HG03520 (cell line): ENCODE measurements around the gene ELMOD3.
"Not testable (repeated sequence)": the region's sequence is repeated elsewhere in the genome, so short reads cannot be mapped to it uniquely, and the experiment has no call there.

Experiments used
- ATAC-seq: cut with Tn5 transposase; IDR thresholded peaks from one replicate; pipeline ENCODE4 v1.9.1; 2021; ENCODE audit warnings: mild to moderate bottlenecking, moderate library complexity; ENCODE audit not compliant: unreplicated experiment

ELMOD3 gene

DNA sequence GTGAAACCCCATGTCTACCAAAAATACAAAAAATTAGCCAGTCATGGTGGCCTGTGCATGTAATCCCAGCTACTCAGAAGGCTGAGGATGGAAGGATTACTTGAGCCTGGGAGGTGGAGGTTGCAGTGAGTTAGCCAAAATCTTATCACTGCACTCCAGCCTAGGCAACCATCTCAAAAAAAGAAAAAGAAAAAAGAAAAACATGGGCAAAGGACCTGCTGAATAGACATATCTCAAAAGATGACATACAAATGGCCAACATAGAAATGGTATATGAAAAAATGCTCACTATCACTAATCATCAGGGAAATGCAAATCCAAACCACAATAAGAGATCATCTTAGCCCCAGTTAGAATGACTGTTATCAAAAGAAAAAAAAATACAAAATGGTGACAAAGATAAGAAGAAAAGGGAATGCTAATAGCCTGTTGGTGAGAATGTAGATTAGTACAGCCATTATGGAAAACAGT is 25.4 kb upstream of the ELMOD3 start:
- no peak for ATAC-seq

DNA sequence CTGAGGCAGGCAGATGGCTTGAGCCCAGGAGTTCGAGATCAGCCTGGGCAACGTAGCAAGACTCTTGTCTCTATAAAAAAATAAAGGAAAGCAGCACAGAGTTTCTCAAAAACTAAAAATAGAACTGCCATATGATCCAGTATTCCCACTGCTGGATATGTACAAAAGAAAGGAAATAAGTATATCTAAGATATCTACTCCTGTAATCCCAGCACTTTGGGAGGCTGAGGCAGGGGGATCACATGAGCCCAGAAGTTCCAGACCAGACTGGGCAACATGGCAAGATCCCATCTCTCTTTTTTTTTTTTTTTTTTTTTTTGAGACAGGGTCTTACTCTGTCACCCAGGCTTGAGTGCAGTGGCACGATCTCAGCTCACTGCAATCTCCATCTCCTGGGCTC is 24.9 kb upstream of the ELMOD3 start:
- not testable (repeated sequence) for ATAC-seq

DNA sequence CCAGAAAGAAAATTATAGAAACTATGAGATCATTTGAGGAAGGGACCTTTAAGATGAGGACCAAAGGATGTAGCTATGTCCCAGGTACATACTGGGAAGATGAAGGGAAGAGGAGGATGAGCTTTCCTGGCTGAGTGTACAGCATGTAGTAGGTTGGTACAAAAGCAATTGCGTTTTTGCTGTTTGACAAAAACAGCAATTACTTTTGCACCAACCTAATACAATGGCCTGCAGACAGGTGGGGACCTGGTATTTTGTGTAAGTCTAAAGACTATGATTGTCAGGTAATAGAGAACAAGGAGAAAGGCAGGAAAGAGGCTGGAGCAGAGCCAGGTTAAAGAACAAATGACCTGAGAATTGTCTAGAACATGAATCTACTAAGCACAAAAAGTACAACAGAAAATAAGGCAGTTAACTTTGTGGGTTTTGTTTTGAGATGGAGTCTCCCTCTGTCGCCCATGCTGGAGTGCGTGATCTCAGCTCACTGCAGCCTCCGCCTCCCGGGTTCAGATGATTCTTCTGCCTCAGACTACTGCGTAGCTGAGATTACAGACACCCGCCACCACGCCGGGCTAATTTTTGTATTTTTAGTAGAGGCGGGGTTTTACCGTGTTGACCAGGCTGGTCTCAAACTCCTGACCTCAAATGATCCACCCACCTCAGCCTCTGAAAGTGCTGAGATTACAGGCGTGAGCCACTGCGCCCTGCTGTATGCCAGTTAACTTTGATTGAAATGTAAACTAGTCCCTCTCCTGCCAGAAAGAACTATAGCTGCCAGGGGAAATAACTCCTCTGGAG is 23.5 kb upstream of the ELMOD3 start:
- no peak for ATAC-seq

DNA sequence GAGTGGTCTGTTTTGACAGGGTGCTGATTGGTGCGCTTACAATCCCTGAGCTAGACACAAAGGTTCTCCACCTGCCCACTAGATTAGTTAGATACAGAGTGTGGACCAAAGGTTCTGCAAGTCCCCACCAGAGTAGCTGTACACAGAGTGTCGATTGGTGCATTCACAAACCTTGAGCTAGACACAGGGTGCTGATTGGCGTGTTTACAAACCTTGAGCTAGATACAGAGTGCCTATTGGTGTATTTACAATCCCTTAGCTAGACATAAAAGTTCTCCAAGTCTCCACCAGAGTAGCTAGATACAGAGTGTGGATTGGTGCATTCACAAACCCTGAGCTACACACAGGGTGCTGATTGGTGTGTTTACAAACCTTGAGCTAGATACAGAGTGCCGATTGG is 20.7 kb upstream of the ELMOD3 start:
- ATAC-seq: not testable (repeated sequence)

DNA sequence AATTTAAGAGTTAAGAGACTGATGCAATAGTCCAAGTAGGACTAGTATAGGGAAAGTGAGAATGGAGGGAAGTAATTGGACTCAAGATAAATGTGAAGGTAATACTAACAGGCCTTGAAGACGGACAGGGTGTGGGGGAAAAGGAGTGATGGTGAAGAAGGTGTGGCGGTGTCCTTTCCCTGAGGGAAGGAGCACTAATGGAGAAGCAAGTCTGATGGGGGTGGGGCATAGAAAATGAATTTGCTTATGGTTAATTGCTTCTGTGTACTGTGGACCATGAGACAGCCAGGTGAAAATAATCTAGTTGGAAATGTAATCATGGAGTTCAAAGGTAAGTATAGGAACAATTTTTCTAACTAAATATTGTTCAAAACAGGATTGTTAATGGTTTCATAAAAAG is 19.6 kb upstream of the ELMOD3 start:
- no peak for ATAC-seq

GRCh38 chr2:85340034-85340892 is 14.3 kb upstream of the ELMOD3 start:
- no peak for ATAC-seq

- ATAC-seq: no peak
Measured at GRCh38 chr2:85341269-85342029, 13.1 kb upstream of the ELMOD3 start.

DNA sequence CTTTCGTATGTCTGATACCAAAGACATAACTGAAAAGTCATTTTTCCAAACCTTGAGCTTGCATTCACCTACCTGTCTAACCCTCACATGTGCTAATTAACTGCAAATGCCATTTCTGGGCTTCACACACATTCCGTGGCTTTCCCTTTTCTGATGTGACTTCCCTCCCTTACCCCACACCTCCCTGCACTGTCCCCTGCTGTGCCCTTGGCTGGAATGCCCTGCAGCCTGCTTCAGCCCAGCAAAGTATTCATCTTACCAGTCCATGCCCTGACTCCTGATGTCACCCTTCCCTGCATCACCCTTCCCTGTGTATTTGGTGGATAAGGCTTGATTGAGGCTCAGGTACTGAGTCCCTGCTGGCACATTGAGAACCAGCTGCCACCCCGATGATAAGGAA is 12.4 kb upstream of the ELMOD3 start:
- ATAC-seq: no peak

DNA sequence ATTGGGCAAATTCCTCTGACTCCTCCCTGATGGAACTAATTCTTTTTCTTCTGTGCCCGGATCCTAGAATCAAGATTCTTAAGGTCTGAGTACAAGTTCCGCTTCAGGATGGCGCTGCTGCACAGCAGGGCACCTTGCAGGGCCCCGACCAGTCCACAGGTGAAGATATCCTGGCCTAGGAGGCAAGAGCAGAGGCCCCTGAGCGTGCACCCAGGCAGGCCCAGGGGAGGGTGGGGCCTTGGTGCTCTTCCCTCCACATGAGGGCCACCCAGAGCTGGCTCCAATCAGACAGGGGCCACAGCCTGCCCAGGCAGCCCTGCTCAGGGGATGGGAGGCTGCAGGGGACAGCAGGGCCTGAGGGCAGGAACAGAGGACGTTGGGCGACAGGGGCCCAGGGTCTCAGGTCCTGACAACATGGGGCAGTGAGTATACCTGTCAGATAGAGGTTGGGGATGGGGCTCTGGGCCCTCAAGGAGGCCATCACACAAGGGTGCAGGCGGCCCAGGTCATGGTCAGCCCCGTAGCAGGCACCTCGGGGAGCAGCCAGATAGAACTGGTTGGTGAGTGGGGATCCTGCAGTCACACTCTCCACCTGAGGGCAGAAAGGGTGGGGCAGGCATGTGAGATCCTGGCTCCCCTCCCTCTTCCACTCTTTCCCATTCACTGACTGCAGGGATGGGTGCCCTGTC is 11.2 kb upstream of the ELMOD3 start:
- not testable (repeated sequence) for ATAC-seq

DNA sequence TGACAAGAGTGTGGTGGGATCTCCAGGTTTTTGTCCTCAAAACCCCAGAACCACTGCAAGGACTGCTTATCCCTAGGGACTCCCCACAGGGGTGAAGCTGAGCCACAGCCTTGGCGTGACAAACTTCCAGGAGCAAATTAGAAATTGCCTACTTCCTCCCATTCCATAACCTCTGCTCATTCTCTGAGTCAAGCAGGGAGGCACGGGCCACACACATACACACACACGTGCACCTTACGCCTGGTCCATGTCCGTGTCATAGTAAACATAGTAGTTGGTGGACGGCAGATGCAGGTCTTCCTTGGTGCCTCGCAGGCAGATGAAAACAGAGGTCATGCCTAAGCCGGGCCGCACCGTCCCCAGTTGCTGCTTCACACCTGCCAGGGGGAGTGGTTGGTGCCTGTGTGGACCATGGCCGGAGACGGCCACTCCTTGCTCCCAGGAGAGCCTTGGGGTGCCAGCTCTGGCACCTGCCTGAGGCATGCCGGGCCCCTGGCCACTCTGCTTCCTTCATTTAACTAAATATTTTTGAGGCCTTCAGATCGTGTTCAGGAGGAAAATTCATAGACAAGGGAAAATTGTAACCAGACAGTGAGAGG is 10.1 kb upstream of the ELMOD3 start:
- no peak for ATAC-seq

GRCh38 chr2:85347599-85347998 is 7.0 kb upstream of the ELMOD3 start:
- ATAC-seq: no peak

GRCh38 chr2:85353876-85354285 is 688 bp upstream of the ELMOD3 start:
- no peak for ATAC-seq

- ATAC-seq: no peak
Measured at GRCh38 chr2:85355073-85355410, 473 bp downstream of the ELMOD3 start.

DNA sequence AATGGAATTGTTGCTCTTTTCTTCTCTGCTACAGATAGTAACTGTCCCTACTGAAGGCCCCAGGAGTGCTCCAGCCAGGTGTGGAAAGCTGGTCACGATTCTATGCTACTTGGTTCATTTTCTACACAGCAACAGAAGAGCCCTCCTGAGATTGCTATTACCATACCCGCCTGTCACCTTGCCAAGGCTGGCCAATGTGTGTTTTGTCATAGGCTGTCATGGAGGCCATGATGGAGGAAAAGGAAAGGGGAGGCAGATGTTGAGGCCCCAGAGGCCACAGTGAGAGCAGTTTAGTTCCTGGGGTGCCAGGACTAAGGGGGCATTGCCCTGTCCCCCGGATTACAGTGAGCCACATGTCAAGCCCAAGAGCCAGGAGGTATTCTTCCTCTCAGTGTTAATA is 952 bp downstream of the ELMOD3 start:
- no peak for ATAC-seq

DNA sequence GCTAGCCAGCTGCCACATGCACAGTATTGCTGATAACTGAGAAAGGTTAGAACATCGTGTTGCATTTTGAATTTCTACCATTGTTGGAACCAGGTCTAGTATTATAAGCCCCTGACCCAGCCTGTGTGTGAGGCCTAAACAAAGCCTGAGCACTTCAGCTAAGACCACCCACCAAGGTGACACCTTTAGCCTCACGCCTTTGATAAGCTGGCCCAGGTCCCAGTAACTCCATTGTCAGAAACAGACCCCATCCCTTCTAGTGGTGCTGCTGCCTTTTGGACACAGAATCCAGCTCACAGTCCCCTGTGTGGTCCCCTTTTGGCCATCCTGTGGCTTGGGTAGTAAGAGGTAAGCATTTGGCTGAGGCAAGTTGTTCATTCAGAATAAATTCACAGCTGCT is 1.6 kb downstream of the ELMOD3 start:
- ATAC-seq: no peak

- no peak for ATAC-seq
Measured at GRCh38 chr2:85357736-85358135, 3.2 kb downstream of the ELMOD3 start.

- ATAC-seq: not testable (repeated sequence)
Measured at GRCh38 chr2:85362653-85363387, 8.3 kb downstream of the ELMOD3 start.

- ATAC-seq: no peak
Measured at GRCh38 chr2:85367180-85367579, 12.6 kb downstream of the ELMOD3 start.

DNA sequence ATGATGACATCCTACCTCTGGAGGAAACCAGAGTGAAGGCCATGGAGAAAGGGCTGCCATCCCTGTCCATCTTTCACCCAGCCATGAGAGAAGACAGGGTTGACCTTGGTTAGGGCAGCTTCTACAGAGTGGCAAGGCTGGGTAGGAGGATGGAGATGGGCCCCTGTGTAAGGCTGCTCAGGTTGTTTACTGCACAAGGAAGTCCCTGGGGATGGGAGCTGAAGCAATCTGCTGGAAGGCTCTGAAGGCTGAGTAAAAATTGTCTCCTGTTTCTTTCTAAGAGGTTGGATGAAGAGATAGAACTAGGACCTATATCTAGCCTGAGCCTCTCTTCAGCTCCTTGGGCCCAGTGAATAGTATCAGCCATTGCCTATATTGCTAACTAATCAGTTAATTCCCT is 14.4 kb downstream of the ELMOD3 start:
- no peak for ATAC-seq

DNA sequence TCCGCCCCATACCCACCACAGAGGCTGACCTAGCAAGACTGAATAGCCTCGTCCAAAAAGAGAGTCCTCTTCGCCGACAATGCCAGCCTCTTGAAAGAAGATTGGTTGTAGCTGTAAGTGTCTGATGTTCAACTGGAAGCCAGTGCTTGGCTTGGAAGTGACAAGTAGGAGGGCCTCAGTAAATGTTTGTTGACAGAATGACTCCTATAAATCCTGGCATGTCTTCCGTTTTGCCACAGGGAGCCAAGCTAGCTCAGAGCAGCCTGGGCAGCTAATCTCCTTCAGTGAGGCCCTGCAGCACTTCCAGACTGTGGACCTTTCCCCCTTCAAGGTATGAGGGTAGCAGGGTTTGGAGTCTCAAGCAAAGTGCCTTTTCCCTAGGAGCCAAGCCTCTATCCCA is 14.9 kb downstream of the ELMOD3 start:
- no peak for ATAC-seq
